Neural progenitor cell (in vitro differentiated cells): Measurements from ENCODE around the gene MAK.

Experiments
- EZH2 ChIP-seq: fragments of 200-600 bp; sonication (generic); IDR thresholded peaks from 2 replicates; pipeline ENCODE4 v1.6.1; 2017; ENCODE audit warnings: antibody characterized with exemption, mild to moderate bottlenecking, moderate library complexity
- TF ChIP-seq, protein P1 (sequence below): fragments of 200-600 bp; sonication (generic); IDR thresholded peaks from 2 replicates; pipeline ENCODE4 v1.5.1; 2017; ENCODE audit warnings: antibody characterized with exemption, mild to moderate bottlenecking

DNA sequence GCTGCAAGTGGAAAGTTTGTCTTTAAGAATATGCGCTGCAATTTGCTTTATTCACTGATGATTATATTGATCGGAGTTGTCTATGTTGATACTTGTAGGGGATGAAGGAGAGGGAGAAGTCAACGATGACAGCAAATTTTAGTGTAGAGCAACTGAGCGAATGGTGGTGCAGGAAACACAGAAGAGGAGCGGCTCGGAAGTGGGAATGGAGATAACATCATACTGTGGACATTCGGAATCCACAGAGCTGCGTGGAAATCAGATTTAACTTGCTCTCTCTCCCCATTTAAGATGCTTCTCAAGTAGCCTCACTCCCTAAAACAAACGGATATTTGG lies 91.5 kb downstream of the MAK start:
- TF ChIP-seq EZH2, result no peak
- TF ChIP-seq, protein P1, sequence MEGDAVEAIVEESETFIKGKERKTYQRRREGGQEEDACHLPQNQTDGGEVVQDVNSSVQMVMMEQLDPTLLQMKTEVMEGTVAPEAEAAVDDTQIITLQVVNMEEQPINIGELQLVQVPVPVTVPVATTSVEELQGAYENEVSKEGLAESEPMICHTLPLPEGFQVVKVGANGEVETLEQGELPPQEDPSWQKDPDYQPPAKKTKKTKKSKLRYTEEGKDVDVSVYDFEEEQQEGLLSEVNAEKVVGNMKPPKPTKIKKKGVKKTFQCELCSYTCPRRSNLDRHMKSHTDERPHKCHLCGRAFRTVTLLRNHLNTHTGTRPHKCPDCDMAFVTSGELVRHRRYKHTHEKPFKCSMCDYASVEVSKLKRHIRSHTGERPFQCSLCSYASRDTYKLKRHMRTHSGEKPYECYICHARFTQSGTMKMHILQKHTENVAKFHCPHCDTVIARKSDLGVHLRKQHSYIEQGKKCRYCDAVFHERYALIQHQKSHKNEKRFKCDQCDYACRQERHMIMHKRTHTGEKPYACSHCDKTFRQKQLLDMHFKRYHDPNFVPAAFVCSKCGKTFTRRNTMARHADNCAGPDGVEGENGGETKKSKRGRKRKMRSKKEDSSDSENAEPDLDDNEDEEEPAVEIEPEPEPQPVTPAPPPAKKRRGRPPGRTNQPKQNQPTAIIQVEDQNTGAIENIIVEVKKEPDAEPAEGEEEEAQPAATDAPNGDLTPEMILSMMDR, result no peak
